Loucy (cell line): Measurements from ENCODE around the gene CYP8B1.

Experiments
- H2AFZ ChIP-seq: fragments of 200-600 bp; sonication (generic); 2 replicates; pipeline ENCODE4 v1.6.0; 2016; ENCODE audit warnings: antibody characterized with exemption, mild to moderate bottlenecking, low read length, moderate library complexity
- H3F3A ChIP-seq: fragments of 200-600 bp; 2 replicates; pipeline ENCODE4 v1.6.0; 2016; ENCODE audit warnings: antibody characterized with exemption, low read depth, mild to moderate bottlenecking
- H3K27me3 ChIP-seq: fragments of 200-600 bp; sonication (generic); 2 replicates; pipeline ENCODE4 v1.6.1; 2014; ENCODE audit warnings: low read length, mild to moderate bottlenecking; ENCODE audit not compliant: insufficient read depth, poor library complexity, severe bottlenecking
- H3K36me3 ChIP-seq: fragments of 200-600 bp; sonication (generic); 2 replicates; pipeline ENCODE4 v1.6.1; 2016; ENCODE audit warnings: low read length; ENCODE audit not compliant: insufficient read depth
- H3K4me1 ChIP-seq: fragments of 200-600 bp; sonication (generic); 2 replicates; pipeline ENCODE4 v1.5.1; 2014; ENCODE audit warnings: low read length, mild to moderate bottlenecking; ENCODE audit not compliant: insufficient read depth, poor library complexity, severe bottlenecking
- H3K4me2 ChIP-seq: fragments of 200-600 bp; sonication (generic); 2 replicates; pipeline ENCODE4 v1.6.0; 2014; ENCODE audit warnings: antibody characterized with exemption, low read length, low read depth, mild to moderate bottlenecking; ENCODE audit not compliant: poor library complexity, severe bottlenecking
- H3K4me3 ChIP-seq: fragments of 200-600 bp; sonication (generic); 2 replicates; pipeline ENCODE4 v1.5.1; 2014; ENCODE audit warnings: low read length, mild to moderate bottlenecking, mixed read lengths; ENCODE audit not compliant: poor library complexity, severe bottlenecking
- H3K79me2 ChIP-seq: fragments of 200-600 bp; sonication (generic); 2 replicates; pipeline ENCODE4 v1.6.1; 2014; ENCODE audit warnings: low read length; ENCODE audit not compliant: insufficient read depth
- H3K9ac ChIP-seq: fragments of 200-600 bp; sonication (generic); 2 replicates; pipeline ENCODE4 v1.6.0; 2014; ENCODE audit warnings: mild to moderate bottlenecking, low read depth, low read length, moderate library complexity; ENCODE audit not compliant: poor library complexity, severe bottlenecking
- H3K9me2 ChIP-seq: fragments of 200-600 bp; sonication (generic); replicated peaks from 2 replicates; pipeline ENCODE4 v1.6.1; 2016; ENCODE audit warnings: low read depth, low read length, mixed read lengths
- H3K9me3 ChIP-seq: fragments of 200-600 bp; sonication (generic); 2 replicates; pipeline ENCODE4 v1.6.1; 2014; ENCODE audit warnings: mild to moderate bottlenecking, antibody characterized with exemption, low read length, low read depth; ENCODE audit not compliant: insufficient read depth
- H4K20me1 ChIP-seq: fragments of 200-600 bp; sonication (generic); 2 replicates; pipeline ENCODE4 v1.6.0; 2014; ENCODE audit warnings: antibody characterized with exemption, low read length, mild to moderate bottlenecking; ENCODE audit not compliant: insufficient read depth, poor library complexity, severe bottlenecking
- CTCF ChIP-seq: fragments of 200-600 bp; sonication (generic); conservative IDR thresholded peaks from 2 replicates; pipeline ENCODE4 v1.5.1; 2014; ENCODE audit warnings: mild to moderate bottlenecking, antibody characterized with exemption, low read length
- EZH2phosphoT487 ChIP-seq: fragments of 200-600 bp; IDR thresholded peaks from 2 replicates; pipeline ENCODE4 v1.6.1; 2018; ENCODE audit warnings: antibody characterized with exemption, mild to moderate bottlenecking, moderate library complexity, borderline replicate concordance

CYP8B1 gene

GRCh38 chr3:42901073-42901415 is 25.4 kb upstream of the CYP8B1 start:
- H3K9me3 ChIP-seq = peaks cover 3% of the 10 kb centered on the region; the same call in 1 of the 2 replicates
- no peaks in the 10 kb centered on the region for H3K4me1 ChIP-seq
- TF ChIP-seq EZH2phosphoT487 = no peak
- TF ChIP-seq CTCF = no peak
- no peaks in the 10 kb centered on the region for H4K20me1 ChIP-seq
- H3F3A ChIP-seq = no peaks in the 10 kb centered on the region
- no peak overlapping the region for H3K4me3 ChIP-seq
- H3K79me2 ChIP-seq = no peaks in the 10 kb centered on the region
- no peaks in the 10 kb centered on the region for H3K27me3 ChIP-seq
- H3K9me2 ChIP-seq = no peaks in the 10 kb centered on the region
- H3K36me3 ChIP-seq = no peaks in the 10 kb centered on the region
- H3K4me2 ChIP-seq = no peak overlapping the region
- no peak overlapping the region for H3K9ac ChIP-seq
- H2AFZ ChIP-seq = no peak overlapping the region

- no peaks in the 10 kb centered on the region for H3K79me2 ChIP-seq
- no peaks in the 10 kb centered on the region for H3K36me3 ChIP-seq
- no peak overlapping the region for H3K4me2 ChIP-seq
- H3K9me3 ChIP-seq = peaks cover 2% of the 10 kb centered on the region; the same call in 1 of the 2 replicates
- H3K4me1 ChIP-seq = no peaks in the 10 kb centered on the region
- no peaks in the 10 kb centered on the region for H3K27me3 ChIP-seq
- H3K9ac ChIP-seq = no peak overlapping the region
- no peaks in the 10 kb centered on the region for H3K9me2 ChIP-seq
- H3F3A ChIP-seq = no peaks in the 10 kb centered on the region
- H3K4me3 ChIP-seq = no peak overlapping the region
- no peaks in the 10 kb centered on the region for H4K20me1 ChIP-seq
- H2AFZ ChIP-seq = no peak overlapping the region
- TF ChIP-seq EZH2phosphoT487 (no peak), CTCF (no peak)
Measured at GRCh38 chr3:42900226-42901072, 24.8 kb upstream of the CYP8B1 start.

DNA sequence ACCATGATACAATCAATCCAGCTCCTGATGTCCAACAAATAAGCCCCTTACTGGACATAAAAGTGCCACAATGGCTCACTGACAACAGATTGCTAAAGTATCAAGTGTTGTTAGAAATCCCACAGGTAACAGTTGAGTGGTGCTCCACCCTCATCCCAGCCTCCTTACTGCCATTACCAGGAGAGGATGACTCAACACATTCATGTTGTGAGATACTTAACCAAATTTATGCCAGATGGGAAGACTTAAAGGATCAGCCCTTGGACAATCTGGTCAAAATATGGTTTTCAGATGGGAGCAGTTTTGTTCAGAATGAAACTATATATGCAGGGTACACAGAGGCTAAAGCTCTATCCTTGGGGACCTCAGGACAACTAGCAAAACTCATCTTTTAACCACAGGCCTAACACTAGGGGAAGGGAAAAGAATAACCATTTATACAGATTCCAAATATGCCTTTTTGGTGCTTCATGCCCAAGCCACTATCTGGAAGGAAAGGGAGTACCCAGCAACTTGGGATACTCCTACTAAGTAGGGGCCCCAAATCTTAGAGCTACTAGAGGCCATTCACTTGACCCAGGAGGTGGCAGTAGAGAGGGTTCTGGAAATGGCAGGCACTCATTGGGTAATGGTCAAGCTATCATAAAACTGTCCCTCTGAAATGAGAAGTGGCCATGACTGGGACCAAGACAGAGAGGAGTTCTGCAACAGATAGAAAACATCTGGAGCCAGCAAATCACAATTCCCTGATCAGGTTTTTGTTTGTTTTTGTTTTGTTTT is 23.4 kb upstream of the CYP8B1 start:
- Histone ChIP-seq H3K79me2 (no peaks in the 10 kb centered on the region), H3K4me2 (no peak overlapping the region), H3F3A (no peaks in the 10 kb centered on the region), H4K20me1 (no peaks in the 10 kb centered on the region), H3K36me3 (no peaks in the 10 kb centered on the region), H3K27me3 (no peaks in the 10 kb centered on the region), H3K9ac (no peak overlapping the region), H3K4me1 (no peaks in the 10 kb centered on the region), H3K9me3 (no peaks in the 10 kb centered on the region), H2AFZ (no peak overlapping the region), H3K9me2 (no peaks in the 10 kb centered on the region), H3K4me3 (no peak overlapping the region)
- TF ChIP-seq EZH2phosphoT487 (no peak), CTCF (peak; percentile 20; the same call in 1 of the 2 replicates)
